Adrenal gland (tissue), 12 donors: ENCODE results near the gene ANO6. TPM values are rescaled to one million over a fixed set of nuclear protein-coding genes. Genes with fewer than 3 reads are reported as not detected.

Experiments
- DNase-seq, 7 donors: peaks; one replicate each; pipeline ENCODE4 v3.0.0-alpha.2; 2019 to 2020
- H3K27ac ChIP-seq, 5 donors: fragments of 200-600 bp; sonication (generic) in 4 of 5; 1 replicate in 3 of 5; 2 replicates in 2 of 5; pipeline versions ENCODE4 v1.5.1 to v1.8.0; 2016 to 2020; ENCODE audit warnings: mild to moderate bottlenecking in 1 of 5
- H3K27me3 ChIP-seq: fragments of 200-600 bp; 2 replicates; pipeline ENCODE4 v1.8.0; 2021
- H3K36me3 ChIP-seq, 2 donors: fragments of 200-600 bp; replicated peaks in 1 of 2; 1 replicate in 1 of 2; 2 replicates in 1 of 2; pipeline versions ENCODE4 v1.5.1 to v1.8.0; 2018 to 2022
- H3K4me1 ChIP-seq, 2 donors: fragments of 200-600 bp; replicated peaks in 1 of 2; 1 replicate in 1 of 2; 2 replicates in 1 of 2; pipeline versions ENCODE4 v1.5.1 to v1.8.0; 2018 to 2021
- H3K4me3 ChIP-seq, 4 donors: fragments of 200-600 bp; sonication (generic) in 3 of 4; one replicate each; pipeline ENCODE4 v1.5.1; 2016 to 2018
- H3K9me3 ChIP-seq, 3 donors: fragments of 200-600 bp; sonication (generic) in 1 of 3; replicated peaks in 1 of 3; 1 replicate in 2 of 3; 2 replicates in 1 of 3; pipeline versions ENCODE4 v1.5.1 to v1.8.0; 2016 to 2021
- POLR2A ChIP-seq, 2 donors: fragments of 450-650 bp; IDR thresholded peaks; one replicate each; pipeline ENCODE4 v1.6.1; 2017; ENCODE audit warnings: antibody characterized with exemption in 2 of 2, mild to moderate bottlenecking in 2 of 2, moderate library complexity in 1 of 2
- WGBS, 4 donors: extraction: QIAGEN DNeasy Blood & Tissue Kit in 2 of 4; methylation state at CpG; one replicate each; pipeline versions ENCODE4 v1.1.5 to v1.1.7; 2013 to 2017; 5-methylcytosine and 5-hydroxymethylcytosine counted together
- intact Hi-C, 2 donors: fragments of 100-400 bp; cut with DNase I; formaldehyde crosslinking; loops; one replicate each; pipeline versions ENCODE4 v1.14.1 to v1.15.0; 2022 to 2023
- polyA plus RNA-seq, 3 donors: library from polyadenylated mRNA; stranded (reverse); fragments of 200-250 nt in 2 of 3; fragments of 350-450 nt in 1 of 3; fragmentation: Illumina TruSeq in 1 of 3; extraction: RNeasy Lipid Tissue Mini Kit (QIAGEN cat#74804) in 1 of 3; gene quantifications; one replicate each; pipeline ENCODE4 v1.2.3, GENCODE V29; 2013 to 2014
- total RNA-seq, 9 donors: library from RNA; depleted of rRNA in 4 of 9; stranded (reverse); fragments of >200 nt in 4 of 9; fragments of 120-200 nt in 1 of 9; fragmentation: NEBNext Ultra II Directional in 1 of 9; extraction: Animal tissue kit (Norgen Biotek cat#: 25700) in 1 of 9; gene quantifications; one replicate each; pipeline versions ENCODE4 v1.1.0 to v1.2.4, GENCODE V29; 2013 to 2023
- TF ChIP-seq, protein P1 (sequence below), 6 experiments: fragments of 450-650 bp in 4 of 6; fragments of 200-600 bp in 2 of 6; sonication (generic) in 1 of 6; IDR thresholded peaks; 1 replicate in 5 of 6; 2 replicates in 1 of 6; pipeline versions ENCODE4 v1.5.1 to v1.8.0; 2016 to 2021; ENCODE audit warnings: antibody characterized with exemption in 6 of 6, mild to moderate bottlenecking in 2 of 6, moderate library complexity in 1 of 6
- donor health status: healthy with polysubstance abuse.
- donor health status: Bipolar disorder and iron deficiency.
- donor health status: DM: yes; HTN: yes; CAD: no.
- donor health status: DM: no; HTN: no; CAD: no.
- donor health status: DM: no; HTN: no; CAD: no.
- donor health status: DM: yes; HTN: yes; CAD: no.

ANO6 gene
- total and polyA plus RNA-seq, 12 donors = 7.5 to 92.3 (median 54.4) TPM

GRCh38 chr12:45204757-45205156, 11.1 kb upstream of the ANO6 start:
- intact Hi-C loops = no loop called here
- no peaks in the 10 kb centered on the region for H3K27me3 ChIP-seq
- H3K9me3 ChIP-seq = no peaks in the 10 kb centered on the region
- H3K27ac ChIP-seq = no peak overlapping the region
- TF ChIP-seq POLR2A (IDR thresholded peaks at IDR 0.05) = no peak
- TF ChIP-seq, protein P1, sequence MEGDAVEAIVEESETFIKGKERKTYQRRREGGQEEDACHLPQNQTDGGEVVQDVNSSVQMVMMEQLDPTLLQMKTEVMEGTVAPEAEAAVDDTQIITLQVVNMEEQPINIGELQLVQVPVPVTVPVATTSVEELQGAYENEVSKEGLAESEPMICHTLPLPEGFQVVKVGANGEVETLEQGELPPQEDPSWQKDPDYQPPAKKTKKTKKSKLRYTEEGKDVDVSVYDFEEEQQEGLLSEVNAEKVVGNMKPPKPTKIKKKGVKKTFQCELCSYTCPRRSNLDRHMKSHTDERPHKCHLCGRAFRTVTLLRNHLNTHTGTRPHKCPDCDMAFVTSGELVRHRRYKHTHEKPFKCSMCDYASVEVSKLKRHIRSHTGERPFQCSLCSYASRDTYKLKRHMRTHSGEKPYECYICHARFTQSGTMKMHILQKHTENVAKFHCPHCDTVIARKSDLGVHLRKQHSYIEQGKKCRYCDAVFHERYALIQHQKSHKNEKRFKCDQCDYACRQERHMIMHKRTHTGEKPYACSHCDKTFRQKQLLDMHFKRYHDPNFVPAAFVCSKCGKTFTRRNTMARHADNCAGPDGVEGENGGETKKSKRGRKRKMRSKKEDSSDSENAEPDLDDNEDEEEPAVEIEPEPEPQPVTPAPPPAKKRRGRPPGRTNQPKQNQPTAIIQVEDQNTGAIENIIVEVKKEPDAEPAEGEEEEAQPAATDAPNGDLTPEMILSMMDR (IDR thresholded peaks at IDR 0.05) = no peak
- DNase-seq = no peak
- no peaks in the 10 kb centered on the region for H3K36me3 ChIP-seq
- H3K4me3 ChIP-seq = no peak overlapping the region
- WGBS, 4 donors = 83 to 92% (median 85%) methylated on average over 3 of the region's 3 CpGs
- peaks cover 0 to 8% of the 10 kb centered on the region in 2 donors for H3K4me1 ChIP-seq

GRCh38 chr12:45205165-45205825, 10.6 kb upstream of the ANO6 start:
- Histone ChIP-seq H3K36me3 (no peaks in the 10 kb centered on the region), H3K27ac (peak overlapping the region in 1 of 5 donors; percentile 32), H3K4me3 (no peak overlapping the region), H3K9me3 (no peaks in the 10 kb centered on the region), H3K27me3 (no peaks in the 10 kb centered on the region), H3K4me1 (peaks cover 0 to 8% of the 10 kb centered on the region in 2 donors)
- no peak for DNase-seq
- intact Hi-C loops = no loop called here
- WGBS, 4 donors = 84 to 90% (median 87%) methylated on average over 4 of the region's 4 CpGs
- no peak for TF ChIP-seq POLR2A (IDR thresholded peaks at IDR 0.05)
- TF ChIP-seq, protein P1 (IDR thresholded peaks at IDR 0.05) = no peak

- H3K36me3 ChIP-seq = no peaks in the 10 kb centered on the region
- DNase-seq = peak in 1 of 7 donors; percentile 25
- H3K4me1 ChIP-seq = no peaks in the 10 kb centered on the region
- no peak overlapping the region for H3K27ac ChIP-seq
- TF ChIP-seq, protein P1 (IDR thresholded peaks at IDR 0.05) = no peak
- TF ChIP-seq POLR2A (IDR thresholded peaks at IDR 0.05) = no peak
- H3K27me3 ChIP-seq = no peaks in the 10 kb centered on the region
- intact Hi-C loops = no loop called here
- no peak overlapping the region for H3K4me3 ChIP-seq
- 84 to 87% (median 85%) methylated on average over 9 of the region's 9 CpGs for WGBS, 4 donors
- H3K9me3 ChIP-seq = no peaks in the 10 kb centered on the region
Measured at GRCh38 chr12:45208604-45209487, 7.0 kb upstream of the ANO6 start.

DNA sequence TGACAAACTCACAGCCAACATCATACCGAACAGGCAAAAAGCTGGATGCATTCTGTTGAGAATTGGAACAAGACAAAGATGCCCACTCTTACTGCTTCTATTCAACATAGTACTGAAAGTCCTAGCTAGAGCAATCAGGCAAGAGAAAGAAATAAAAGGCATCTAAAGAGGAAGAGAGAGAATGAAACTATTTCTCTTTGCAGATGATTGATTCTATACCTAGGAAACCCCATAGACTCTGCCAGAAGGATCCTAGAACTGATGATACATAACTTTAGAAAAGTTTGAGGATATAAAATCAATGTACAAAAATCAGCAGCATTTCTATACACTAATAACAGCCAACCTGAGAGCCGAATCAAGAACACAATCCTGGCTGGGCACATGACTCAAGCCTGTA, 6.1 kb upstream of the ANO6 start:
- intact Hi-C loops = loop anchor here in 1 of 2 donors (10.0 kb wide), 1 partner anchor 75 kb away; no protein-coding TSS in a partner anchor
- TF ChIP-seq POLR2A (IDR thresholded peaks at IDR 0.05) = no peak
- TF ChIP-seq, protein P1 (IDR thresholded peaks at IDR 0.05) = no peak
- Histone ChIP-seq H3K4me1 (no peaks in the 10 kb centered on the region), H3K27me3 (no peaks in the 10 kb centered on the region), H3K36me3 (no peaks in the 10 kb centered on the region), H3K9me3 (no peaks in the 10 kb centered on the region), H3K4me3 (no peak overlapping the region), H3K27ac (no peak overlapping the region)
- DNase-seq = no peak
- WGBS, 4 donors = 91 to 97% (median 94%) methylated on average over 2 of the region's 2 CpGs
